Transverse colon (tissue), 4 donors: ENCODE data around the gene GRHL1.

Experiments
- CTCF ChIP-seq, 5 experiments: fragments of 200-600 bp in 3 of 5; fragments of 450-650 bp in 2 of 5; sonication (generic) in 3 of 5; IDR thresholded peaks; 1 replicate in 2 of 5; 2 replicates in 3 of 5; pipeline ENCODE4 v1.5.1; 2016 to 2017; ENCODE audit warnings: antibody characterized with exemption in 5 of 5, inconsistent platforms in 3 of 5, mild to moderate bottlenecking in 2 of 5, moderate library complexity in 1 of 5
- EP300 ChIP-seq: sonication (generic); formaldehyde crosslinking; IDR thresholded peaks from one replicate; pipeline ENCODE4 v1.6.1; 2017; ENCODE audit warnings: antibody characterized with exemption, low read depth
- POLR2A ChIP-seq: fragments of 450-650 bp; IDR thresholded peaks from one replicate; pipeline ENCODE4 v1.6.1; 2016; ENCODE audit warnings: antibody characterized with exemption, mild to moderate bottlenecking, moderate library complexity
- POLR2AphosphoS5 ChIP-seq, 3 donors: sonication (generic); formaldehyde crosslinking; IDR thresholded peaks; one replicate each; pipeline ENCODE4 v1.6.1; 2016; ENCODE audit warnings: antibody characterized with exemption in 3 of 3

- TF ChIP-seq CTCF (IDR thresholded peaks at IDR 0.05) (no peak), POLR2A (no peak), EP300 (no peak), POLR2AphosphoS5 (IDR thresholded peaks at IDR 0.05) (no peak)
Observed at GRCh38 chr2:10014418-10015190, 63.1 kb downstream of the GRHL1 start.
